NCI-H146 treated with DMSO at 0.1 percent for 48 hours (cell line): ENCODE results near the gene ABCD3.

Source experiments
- DNase-seq: peaks from one replicate; lab custom pipeline; 2025; ENCODE audit not compliant: unreplicated experiment; lab: John Stamatoyannopoulos, UW

The ABCD3 gene

DNA sequence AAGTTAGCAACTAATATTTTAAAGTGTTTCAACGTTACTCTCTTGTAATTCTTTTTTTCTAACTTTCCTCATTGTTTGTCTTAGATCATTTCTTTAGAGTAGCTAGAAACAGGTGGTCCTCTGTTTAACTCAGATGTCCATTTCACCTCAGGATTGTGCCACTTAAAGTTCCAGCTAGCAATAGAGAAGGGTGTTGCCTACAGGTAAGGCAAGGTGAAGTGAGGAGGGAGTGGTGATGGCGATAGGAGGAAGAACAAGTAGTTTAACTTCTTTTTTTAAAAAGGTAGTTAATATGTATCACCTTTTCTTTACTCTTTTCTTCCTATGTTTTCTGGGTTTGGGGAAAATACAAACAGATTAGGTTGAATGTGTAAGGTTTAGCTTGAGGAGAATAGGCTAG, 44.4 kb downstream of the ABCD3 start:
- no peak for DNase-seq

DNA sequence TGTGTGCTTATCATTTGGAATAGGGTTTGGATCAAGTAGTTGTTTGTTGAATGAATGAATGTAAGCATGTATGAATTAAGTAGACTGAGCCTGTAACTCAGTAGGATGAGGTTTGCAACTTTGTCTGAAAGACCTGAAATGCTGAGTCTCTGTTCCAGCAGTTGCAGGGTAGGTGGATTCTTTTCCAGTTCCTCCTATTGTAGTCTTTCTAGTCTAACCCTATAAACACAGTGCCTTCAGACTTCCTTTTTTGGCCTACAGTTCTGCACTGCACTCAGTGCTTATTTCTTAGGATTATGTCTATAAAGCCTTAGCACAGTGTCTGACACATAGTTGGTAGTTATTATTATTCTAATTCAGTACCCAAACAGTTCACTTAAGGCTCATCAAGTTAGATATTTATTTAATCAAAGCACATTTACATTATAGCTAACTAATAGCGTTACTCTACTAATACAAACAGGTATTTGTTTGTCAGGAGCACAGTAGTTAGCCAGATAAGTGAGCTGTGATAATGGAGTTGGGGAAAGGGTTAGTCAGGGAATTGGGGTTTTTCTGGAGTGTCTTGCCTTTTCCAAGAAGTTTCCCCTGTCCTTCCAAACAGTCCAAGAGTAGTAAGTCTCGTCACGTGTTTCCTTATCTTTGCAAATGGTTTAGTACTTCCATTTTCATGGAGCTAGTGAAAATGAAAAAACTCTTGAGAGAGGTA, 45.0 kb downstream of the ABCD3 start:
- no peak for DNase-seq

DNA sequence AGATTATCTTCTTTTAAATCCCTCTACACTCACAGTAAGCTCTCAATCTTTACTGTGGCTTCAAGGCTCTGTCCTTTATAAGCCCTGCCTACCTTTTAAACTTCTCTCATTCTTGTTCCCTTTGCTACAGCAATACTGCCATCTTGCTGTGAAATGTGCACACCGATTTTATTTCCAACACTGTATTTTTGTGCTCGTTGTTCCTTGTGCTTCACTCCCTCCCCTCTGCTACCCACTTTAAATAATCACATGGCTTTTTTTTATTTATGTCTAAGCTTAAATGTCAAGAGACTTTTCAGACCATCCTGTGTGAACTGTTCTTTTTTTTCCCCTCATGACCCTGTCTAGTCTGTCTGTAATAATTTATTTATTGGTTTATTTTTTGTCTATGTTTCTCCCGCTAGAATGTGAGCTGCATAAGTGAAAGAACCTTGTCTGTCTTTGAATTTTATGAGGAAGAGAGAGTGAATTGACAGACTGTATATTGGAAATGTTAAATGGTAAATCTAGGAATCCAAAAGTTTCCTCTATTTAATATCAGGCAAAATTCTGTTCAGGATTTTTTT, 45.7 kb downstream of the ABCD3 start:
- peak; percentile 1 for DNase-seq

DNA sequence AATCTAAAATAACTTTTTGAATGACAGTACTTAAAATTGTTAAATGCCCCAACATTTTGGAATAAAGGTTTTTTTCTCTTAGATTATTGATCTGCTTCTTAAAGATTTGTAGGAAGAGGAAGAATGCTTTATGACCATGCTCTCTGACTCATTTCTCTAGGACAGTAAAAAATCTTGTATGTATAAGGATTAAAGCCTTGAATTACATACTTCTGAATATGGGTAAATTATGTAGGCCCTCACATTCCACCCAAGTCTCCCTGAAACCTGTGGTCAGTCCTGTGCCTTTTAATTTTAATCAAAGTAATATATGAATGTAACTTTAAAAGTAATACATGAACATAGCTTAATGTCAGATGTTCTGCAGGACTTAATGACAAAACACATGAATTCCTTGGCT, 50.5 kb downstream of the ABCD3 start:
- DNase-seq: no peak

DNA sequence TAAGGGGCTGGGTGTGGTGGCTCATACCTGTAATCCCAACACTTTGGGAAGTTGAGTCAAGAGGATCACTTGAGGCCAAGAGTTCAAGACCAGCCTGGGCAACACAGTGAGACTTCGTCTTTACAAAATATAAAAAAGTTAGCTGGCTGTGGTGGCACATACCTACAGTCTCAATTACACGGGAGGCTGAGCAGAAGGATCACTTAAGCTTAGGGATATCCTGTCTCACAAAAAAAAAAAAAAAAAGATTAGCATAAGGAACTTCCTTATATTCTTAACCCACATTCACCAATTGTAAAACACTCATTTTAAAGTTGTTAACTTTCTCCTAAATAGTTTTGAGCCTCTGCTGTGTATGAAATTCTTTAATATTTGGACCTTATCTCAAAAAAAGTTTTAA, 53.1 kb downstream of the ABCD3 start:
- no peak for DNase-seq

DNA sequence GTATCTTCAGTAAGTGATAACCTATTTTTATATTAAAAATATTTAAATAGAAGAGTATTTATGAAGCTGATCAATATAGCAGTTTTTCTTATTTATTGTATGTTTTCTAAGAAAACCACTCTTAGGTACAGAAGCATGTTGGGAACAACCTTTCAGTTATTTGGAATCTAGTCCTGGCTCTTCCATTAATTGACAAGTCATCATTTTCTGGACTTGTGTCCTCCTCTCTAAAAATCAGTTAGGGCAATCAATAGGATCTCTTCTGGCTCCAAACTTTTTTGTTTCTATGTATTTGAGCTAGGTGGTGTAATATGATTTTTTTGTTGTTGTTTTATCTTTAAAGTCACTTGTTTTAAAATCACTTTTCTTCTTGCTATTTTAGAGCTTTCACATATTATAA, 57.0 kb downstream of the ABCD3 start:
- DNase-seq: no peak

DNA sequence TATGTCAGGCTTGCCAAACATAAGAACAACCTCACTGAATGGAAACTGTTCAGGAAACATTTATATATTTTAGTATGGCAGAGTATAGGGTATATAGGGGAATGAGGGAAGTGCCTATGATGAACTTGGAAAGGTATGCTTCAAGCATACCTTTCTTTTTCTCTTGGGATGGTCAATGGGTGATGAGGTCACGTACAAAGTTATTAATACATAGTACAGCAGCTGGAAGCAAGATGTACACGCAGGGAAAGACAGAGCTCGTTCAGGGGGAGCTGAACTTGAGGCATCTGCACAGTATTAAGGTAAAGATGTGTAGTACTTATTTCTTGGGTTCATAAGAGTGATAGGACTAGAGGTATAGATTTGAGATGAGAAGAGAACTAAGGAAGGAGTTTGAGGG, 61.5 kb downstream of the ABCD3 start:
- no peak for DNase-seq

DNA sequence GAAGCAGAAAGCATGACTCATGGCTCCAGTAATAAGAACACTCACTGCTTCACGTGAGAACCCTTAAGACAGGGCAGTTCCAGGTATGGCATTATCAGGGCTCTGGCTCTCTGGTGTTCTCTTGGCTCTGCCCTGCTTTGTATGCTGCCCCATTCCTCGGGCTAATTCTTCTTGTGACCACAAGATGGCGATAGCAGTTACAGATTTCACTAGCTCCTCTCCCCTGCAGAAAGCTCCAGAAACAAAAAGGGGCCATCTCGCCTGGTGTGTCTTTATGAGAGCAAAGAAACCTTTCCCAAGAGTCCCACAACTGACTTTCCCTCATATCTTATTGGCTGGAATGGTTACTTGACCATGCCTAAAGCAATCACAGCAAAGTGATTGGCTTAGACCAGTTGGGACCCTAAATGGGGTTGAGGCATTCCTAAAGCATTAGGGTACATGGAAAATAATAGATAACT, 63.3 kb downstream of the ABCD3 start:
- peak; percentile 41 for DNase-seq

DNA sequence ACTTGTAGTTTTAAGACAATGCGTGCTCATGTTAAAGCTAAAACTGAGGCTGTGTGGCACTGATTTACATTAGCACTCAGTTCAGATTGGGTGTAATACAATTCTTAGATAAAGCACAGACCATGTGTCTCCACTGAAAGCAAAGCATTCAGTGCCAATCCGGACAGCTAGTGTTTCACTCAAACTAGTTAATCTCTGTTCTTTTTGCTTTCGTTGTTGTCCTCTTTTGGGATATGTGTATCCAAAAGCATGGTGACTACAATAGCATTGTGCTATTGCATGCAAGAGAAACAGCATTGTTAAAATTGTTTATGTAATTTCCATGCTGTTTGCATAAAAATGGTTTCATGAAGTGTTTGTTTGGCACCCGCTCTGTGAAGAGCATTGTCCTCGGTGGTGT, 68.8 kb downstream of the ABCD3 start:
- DNase-seq: no peak

DNA sequence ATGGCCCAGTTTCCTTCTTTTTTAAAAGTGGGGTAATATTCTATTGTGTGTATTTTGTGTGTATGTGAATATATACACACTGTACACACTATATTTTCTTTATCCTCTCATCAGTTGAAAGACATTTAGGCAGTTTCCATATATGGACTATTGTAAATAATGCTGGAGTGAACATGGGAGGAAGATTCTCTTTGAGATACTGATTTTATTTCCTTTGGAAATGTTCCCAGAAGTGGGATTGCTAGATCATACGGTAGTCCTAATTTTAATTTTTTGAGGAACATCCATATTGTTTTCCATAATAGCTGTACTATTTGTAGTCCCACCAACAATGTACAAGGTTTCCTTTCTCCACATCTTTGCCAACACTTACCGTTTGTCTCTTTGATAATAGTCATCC, 72.4 kb downstream of the ABCD3 start:
- no peak for DNase-seq

DNA sequence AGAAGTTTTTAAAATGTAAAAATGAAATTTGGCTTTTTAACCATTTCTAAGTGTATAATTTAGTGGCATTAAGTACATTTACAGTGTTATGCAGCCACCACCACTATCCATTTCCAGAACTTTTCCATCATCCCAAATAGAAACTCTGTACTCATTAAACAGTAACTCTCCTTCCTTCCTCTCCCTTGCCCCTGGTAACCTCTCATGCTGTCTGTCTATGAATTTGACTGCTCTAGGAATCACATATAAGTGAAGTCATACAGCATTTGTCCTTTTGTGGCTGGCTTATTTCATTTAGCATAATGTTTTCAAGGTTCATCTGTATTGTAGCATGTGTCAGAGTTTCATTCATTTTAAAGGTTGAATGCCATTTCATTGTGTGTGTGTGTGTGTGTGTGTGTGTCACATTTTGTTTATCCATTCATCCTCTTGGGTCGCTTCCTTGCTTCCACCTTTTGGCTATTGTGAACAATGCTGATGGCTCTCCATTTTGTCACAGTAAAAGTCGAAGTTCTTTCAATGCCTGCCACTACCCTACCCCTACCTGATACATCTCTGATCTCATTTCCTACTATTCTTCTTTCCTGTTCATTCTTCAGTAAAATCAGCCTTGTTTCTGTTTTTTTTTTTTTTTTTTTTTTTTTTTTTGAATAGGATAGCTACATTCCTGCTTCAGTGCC, 78.0 kb downstream of the ABCD3 start:
- DNase-seq: no peak

DNA sequence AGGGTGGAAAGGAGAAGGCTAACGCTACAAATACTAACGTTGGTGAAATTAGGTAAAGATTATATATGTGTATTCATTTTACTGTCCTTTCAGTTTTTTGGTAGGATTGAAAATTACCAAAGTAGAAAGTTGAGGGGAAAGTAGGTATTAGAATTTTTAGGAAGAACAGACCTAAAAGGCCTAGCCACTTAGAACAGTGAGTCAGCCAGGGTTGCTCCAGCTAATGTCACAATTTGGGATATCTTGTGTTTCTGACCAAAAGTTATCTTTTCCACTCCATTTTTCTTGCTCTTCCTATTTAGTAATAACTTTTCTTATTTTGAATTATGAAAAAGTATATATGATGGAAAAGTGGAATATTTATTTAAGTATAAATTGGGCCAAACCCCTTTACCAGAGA, 83.2 kb downstream of the ABCD3 start:
- DNase-seq: no peak

DNA sequence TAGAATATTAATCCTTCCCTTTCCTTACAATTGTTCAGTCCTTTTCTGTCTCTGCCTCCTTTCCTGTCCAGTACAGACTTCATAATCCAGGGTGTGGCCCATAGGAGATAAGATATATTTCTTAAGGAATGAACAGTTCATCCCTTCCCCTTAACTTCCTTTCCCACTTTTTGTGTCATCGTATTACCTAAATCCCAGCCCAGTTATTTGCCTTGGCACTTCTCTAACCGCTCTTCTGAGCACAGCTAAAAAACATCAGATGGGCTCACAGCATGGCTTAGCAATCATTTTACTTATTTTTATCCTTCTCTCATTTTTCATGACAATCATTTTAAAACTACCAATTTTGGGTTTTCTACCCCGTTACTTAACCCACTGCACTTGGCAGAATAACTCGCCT, 83.7 kb downstream of the ABCD3 start:
- no peak for DNase-seq

DNA sequence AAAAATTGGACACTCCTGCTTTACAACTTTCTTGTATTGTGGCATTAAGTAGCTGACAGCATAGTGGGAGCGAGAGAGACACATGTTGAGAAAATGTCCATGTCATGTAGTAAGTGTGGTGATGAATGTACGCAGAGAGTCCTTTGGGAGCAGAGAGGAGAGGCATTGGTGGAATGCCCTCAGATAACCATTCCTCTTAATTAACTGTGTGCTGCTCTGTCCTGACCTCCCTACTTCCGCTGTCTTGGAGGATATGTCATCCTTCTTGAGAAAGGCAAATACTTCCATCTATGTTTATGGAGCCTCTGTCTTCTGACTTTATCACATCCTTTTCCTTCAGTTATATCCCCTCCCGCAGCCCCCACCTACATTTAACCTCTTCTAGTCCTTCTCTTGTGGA, 85.0 kb downstream of the ABCD3 start:
- no peak for DNase-seq

DNA sequence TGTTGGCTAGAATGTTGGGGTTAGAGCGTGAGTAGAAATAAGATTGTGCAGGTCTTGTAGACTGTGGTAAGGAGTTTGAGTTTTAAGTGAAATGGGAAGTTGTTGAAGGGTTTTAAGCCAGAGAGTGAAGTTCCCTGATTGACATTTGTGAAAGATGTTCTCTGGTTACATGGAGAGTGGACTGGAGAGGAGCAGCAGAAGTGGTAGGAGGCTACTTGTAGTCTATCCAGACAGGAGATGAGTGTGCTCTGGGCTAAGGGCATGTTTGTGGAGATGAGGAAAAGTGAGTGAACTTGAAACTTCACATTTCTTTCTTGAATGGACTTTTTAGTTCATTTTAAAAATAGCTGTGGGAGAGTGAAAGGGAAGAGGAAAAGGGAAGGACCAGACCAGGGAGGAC, 86.4 kb downstream of the ABCD3 start:
- no peak for DNase-seq

DNA sequence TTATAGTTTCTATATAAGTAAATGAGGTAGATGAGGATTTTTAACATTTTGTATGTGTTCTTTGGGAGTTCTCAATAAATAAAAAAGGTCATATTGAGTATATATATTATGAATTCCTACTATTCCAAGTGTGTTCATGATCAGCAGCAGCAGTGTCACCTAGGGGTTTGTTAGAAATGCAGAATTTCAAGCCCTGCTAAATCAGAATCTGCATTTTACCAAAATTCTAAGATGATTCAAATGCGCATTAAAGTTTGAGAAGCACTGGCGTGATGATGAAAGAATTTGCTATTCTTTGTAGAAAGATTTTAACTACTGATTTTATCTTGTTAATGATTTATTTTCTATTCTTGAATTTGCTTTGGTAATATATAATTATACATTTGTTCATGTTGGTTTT, 94.6 kb downstream of the ABCD3 start:
- no peak for DNase-seq

DNA sequence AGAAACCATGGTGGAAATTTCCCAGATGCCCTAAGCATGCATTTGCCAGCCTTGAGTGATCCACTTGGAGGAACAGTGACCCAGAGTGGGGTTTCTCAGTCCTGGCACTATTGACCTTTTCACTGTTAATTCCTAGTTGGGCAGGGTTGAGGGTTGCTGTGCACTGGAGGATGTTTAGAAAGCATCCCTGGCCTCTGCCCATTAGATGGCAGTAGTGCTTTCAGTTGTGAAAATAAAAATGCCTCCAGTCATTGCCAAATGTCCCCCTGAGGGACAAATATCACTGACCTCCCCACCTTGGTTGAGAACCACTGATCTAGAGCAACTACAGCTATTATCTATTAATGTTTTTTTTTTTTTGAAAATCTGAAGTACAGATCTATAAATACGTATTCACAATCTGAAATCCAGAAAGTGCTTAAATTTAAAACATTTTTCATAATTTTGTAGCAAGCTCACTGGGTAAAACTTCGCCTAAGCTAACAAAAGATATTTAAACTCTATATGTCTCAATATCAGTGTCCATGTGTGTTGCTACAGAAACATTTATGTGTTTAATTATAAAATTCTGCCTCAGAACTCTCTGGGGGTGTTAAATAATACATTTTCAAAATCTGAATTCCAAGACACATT, 96.0 kb downstream of the ABCD3 start:
- DNase-seq: no peak

DNA sequence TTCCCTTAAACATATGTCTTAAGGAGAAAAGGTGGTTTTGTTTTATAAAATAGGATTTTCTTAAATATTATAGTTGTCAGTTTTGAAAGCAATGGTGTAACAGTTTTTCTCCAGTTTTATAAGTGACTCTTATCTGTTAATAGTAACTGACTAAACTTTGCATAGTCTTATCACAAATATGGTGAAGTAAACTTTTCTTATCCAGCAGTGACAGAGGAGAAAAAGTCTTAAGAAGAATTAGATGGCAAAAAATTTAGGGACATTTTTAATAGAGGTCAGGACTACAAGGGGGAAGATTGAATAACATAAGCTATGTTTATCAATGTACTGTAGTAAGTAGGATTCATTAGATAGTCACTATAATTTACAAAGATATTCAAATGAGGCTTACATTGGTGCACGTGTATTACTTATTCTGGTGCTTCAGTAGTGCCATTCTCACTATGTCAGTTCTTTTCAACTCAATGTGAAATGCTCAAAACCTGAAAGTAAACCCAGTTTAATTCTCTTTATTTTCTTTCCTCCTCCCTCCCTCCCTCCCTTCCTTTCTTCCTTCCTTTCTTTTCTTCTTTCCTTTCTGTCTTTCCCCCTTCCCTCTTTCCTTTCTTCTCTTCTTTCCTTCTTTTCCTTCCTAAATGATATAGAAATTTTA, 97.2 kb downstream of the ABCD3 start:
- no peak for DNase-seq

DNA sequence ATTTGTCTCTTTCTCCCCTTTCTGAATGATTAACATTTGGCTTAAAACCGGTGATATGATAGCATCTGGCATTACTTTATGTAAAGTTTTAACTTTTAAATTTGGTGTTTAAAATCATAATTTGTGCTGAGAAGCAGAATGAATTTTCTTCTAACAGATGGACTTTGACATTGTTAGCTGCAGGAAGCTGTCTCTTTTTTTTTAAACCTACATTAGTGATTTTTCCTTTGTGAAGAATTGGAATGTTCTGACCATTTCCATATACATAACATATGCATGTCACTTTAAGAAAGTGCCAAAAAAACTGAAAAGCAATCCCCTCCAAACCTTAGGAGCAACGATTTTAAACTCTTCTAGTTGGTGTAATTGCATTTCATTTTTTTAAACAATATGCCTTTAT, 101.2 kb downstream of the ABCD3 start:
- no peak for DNase-seq

DNA sequence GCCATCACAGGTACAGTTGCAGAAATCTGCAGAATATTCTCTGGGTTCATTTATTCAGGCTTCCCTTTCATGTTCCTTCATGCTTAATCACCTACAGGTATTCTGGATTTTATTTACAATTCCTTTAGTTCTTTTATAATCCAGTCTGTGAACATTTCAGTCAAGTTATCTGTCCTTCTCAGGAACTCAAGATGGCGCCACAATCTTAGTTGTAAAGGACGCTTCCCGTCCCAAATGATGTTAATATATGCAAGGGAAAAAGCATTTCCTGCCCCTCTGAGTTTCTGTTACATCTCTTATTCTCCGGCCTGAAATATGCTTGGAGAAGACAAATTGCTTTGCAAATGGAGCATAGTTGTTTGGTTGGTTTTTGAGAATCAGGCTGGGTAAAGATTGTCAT, 104.1 kb downstream of the ABCD3 start:
- DNase-seq: peak; percentile 6

DNA sequence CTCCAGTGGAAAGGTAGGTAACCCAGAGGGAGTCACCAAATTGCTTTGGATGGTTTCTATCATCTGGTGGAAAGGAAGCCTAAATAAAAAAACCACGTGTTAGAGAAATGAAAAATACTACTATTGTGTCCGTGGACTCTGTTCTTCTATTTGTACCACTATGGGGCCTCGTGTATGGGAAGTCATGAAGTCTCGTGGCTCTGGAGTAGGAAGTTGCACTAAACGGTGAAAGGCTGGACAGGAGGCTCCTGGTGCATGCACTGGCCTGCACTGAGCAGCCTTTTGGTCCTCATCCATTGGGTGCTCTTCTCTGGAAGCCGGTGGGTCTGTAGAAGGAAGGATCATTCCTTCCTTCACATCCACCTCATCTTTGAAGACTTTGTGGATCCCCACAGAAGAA, 106.3 kb downstream of the ABCD3 start:
- DNase-seq: no peak
